GM12878 (cell line): ENCODE results near the gene VSTM4. TPM values are rescaled to one million over a fixed set of nuclear protein-coding genes. Genes with fewer than 3 reads are reported as not detected.

Experiments used
- ATAC-seq: fragments of 200-7000 bp; cut with Tn5 transposase; 3 replicates; pipeline ENCODE4 v1.9.1; 2020; ENCODE audit warnings: mild to moderate bottlenecking, moderate library complexity
- BruUV-seq: library from RNA; stranded (reverse); fragments of 400-500 nt; replicated peaks from 2 replicates; lab custom pipeline; 2021; lab: Mats Ljungman, UMichigan
- CTCF ChIA-PET: fragments of 300-600 bp; sonication (Branson Sonifier 250); formaldehyde crosslinking; extraction: SDS; loops from one replicate; lab custom pipeline; 2021; ENCODE audit warnings: inconsistent platforms; lab: Yijun Ruan, JAX
- POLR2A ChIA-PET: fragments of 350-600 bp; formaldehyde crosslinking; extraction: SDS; loops from one replicate; lab custom pipeline; 2021; ENCODE audit warnings: inconsistent platforms; lab: Charles Lee
- RAD21 ChIA-PET: fragments of 300-600 bp; sonication (Branson Sonifier 250); formaldehyde crosslinking; loops from one replicate; lab custom pipeline; 2023; ENCODE audit warnings: antibody characterized with exemption; ENCODE audit not compliant: unreplicated experiment; lab: Charles Lee
- SMC1A ChIA-PET: fragments of 300-600 bp; sonication (Branson Sonifier 250); formaldehyde crosslinking; loops from one replicate; lab custom pipeline; 2023; ENCODE audit not compliant: unreplicated experiment, uncharacterized antibody; lab: Charles Lee
- DNase-seq: peaks from one replicate; pipeline ENCODE4 v3.0.0-alpha.2; 2011; ENCODE audit warnings: low read depth, low spot score
- FAIRE-seq: peaks from 3 replicates; lab custom pipeline; 2011; peaks lifted over from hg19 to GRCh38; lab: Jason Lieb, UNC
- H2AFZ ChIP-seq: 2 replicates; pipeline ENCODE4 v1.6.0; 2011; ENCODE audit warnings: low read depth, low read length, control low read depth; ENCODE audit not compliant: control insufficient read depth
- H3K27ac ChIP-seq: 2 replicates; pipeline ENCODE4 v1.5.1; 2011; ENCODE audit warnings: control low read depth; ENCODE audit not compliant: control insufficient read depth, insufficient read depth
- H3K27me3 ChIP-seq, 2 experiments: replicated peaks in 1 of 2; 2 replicates each; pipeline versions ENCODE4 v1.6.0 to v1.6.1; 2011; ENCODE audit warnings: low read length in 1 of 2; ENCODE audit not compliant: control insufficient read depth in 2 of 2, insufficient read depth in 2 of 2
- H3K36me3 ChIP-seq, 2 experiments: 2 replicates each; pipeline ENCODE4 v1.5.1; 2011; ENCODE audit warnings: low read length in 1 of 2; ENCODE audit not compliant: control insufficient read depth in 2 of 2, insufficient read depth in 2 of 2
- H3K4me1 ChIP-seq: 2 replicates; pipeline ENCODE4 v1.6.1; 2011; ENCODE audit warnings: mild to moderate bottlenecking, low read length, moderate library complexity, mixed read lengths; ENCODE audit not compliant: control insufficient read depth, insufficient read depth
- H3K4me2 ChIP-seq: 2 replicates; pipeline ENCODE4 v1.6.0; 2011; ENCODE audit warnings: control low read depth; ENCODE audit not compliant: control insufficient read depth, insufficient read depth
- H3K4me3 ChIP-seq: fragments of 200-600 bp; sonication (generic); 2 replicates; pipeline ENCODE4 v1.5.1; 2016
- H3K79me2 ChIP-seq: 2 replicates; pipeline ENCODE4 v1.6.0; 2011; ENCODE audit warnings: low read length; ENCODE audit not compliant: control insufficient read depth, insufficient read depth
- H3K9ac ChIP-seq: 2 replicates; pipeline ENCODE4 v1.8.0; 2011; ENCODE audit warnings: low read length, control low read depth, mixed read lengths; ENCODE audit not compliant: control insufficient read depth, insufficient read depth
- H3K9me3 ChIP-seq: replicated peaks from 3 replicates; pipeline ENCODE4 v1.5.1; 2011; ENCODE audit warnings: mild to moderate bottlenecking, low read length; ENCODE audit not compliant: control insufficient read depth, insufficient read depth
- H4K20me1 ChIP-seq: 2 replicates; pipeline ENCODE4 v1.6.0; 2011; ENCODE audit not compliant: control insufficient read depth, insufficient read depth
- BCLAF1 ChIP-seq: fragments of 450-650 bp; IDR thresholded peaks from 2 replicates; pipeline ENCODE4 v1.6.1; 2017; ENCODE audit warnings: antibody characterized with exemption, mild to moderate bottlenecking, moderate library complexity
- CHD1 ChIP-seq: IDR thresholded peaks from 2 replicates; pipeline ENCODE4 v1.6.1; 2012; ENCODE audit warnings: low read depth, low read length, improper control_type of control experiment
- CHD2 ChIP-seq: IDR thresholded peaks from 2 replicates; pipeline ENCODE4 v1.6.1; 2011; ENCODE audit warnings: low read depth, low read length, improper control_type of control experiment, borderline replicate concordance
- HCFC1 ChIP-seq: fragments of 150-350 bp; IDR thresholded peaks from 2 replicates; pipeline ENCODE4 v1.6.1; 2014; ENCODE audit warnings: low read length
- HSF1 ChIP-seq: fragments of 150-350 bp; IDR thresholded peaks from 2 replicates; pipeline ENCODE4 v1.6.1; 2014; ENCODE audit warnings: mild to moderate bottlenecking, low read depth, low read length
- PML ChIP-seq: IDR thresholded peaks from 2 replicates; pipeline ENCODE4 v1.6.1; 2012; ENCODE audit warnings: low read length, inconsistent platforms
- WGBS: methylation state at CpG from one replicate; pipeline ENCODE4 v1.1.6; 2016; ENCODE audit warnings: low lambda C conversion rate; ENCODE audit not compliant: insufficient replicate concordance, insufficient coverage; ENCODE audit errors: missing lambda C conversion rate; 5-methylcytosine and 5-hydroxymethylcytosine counted together
- in situ Hi-C: fragments of 300-500 bp; cut with MboI; formaldehyde crosslinking; loops from 9 replicates; pipeline ENCODE4 v1.14.3; 2018; ENCODE audit warnings: mixed read lengths
- intact Hi-C: fragments of 100-400 bp; cut with micrococcal nuclease; formaldehyde crosslinking; loops from one replicate; pipeline ENCODE4 v1.14.2; 2022; ENCODE audit not compliant: unreplicated experiment
- polyA plus RNA-seq, 11 experiments: library from polyadenylated mRNA; depleted of rRNA in 4 of 11; unstranded in 6 of 11; stranded (reverse) in 5 of 11; fragments of >200 nt; fragmentation: Nextera tagmentation in 4 of 11; fragmentation: Illumina TruSeq in 1 of 11; extraction: Ambion mirVana in 4 of 11; extraction: Trizol in 1 of 11; gene quantifications; 1 replicate in 1 of 11; 2 replicates in 10 of 11; pipeline versions ENCODE4 v1.2.1 to v1.2.3, GENCODE V29; 2011 to 2016; ENCODE audit warnings: inconsistent platforms in 2 of 11, missing spikeins in 2 of 11, low read depth in 1 of 11
- total RNA-seq, 4 experiments: library from RNA; depleted of rRNA in 3 of 4; stranded (reverse); fragments of >200 nt in 3 of 4; fragmentation: Illumina TruSeq in 1 of 4; extraction: Trizol in 1 of 4; gene quantifications; 2 replicates each; pipeline versions ENCODE4 v1.2.1 to v1.2.3, GENCODE V29; 2013 to 2021

Gene VSTM4
- total and polyA plus RNA-seq, 10 of the 15 experiments (the other 5 are each of a cell fraction or from before 2014, with no cell fraction given): 0.01 to 0.14 (median 0.02) TPM; not detected in 7

DNA sequence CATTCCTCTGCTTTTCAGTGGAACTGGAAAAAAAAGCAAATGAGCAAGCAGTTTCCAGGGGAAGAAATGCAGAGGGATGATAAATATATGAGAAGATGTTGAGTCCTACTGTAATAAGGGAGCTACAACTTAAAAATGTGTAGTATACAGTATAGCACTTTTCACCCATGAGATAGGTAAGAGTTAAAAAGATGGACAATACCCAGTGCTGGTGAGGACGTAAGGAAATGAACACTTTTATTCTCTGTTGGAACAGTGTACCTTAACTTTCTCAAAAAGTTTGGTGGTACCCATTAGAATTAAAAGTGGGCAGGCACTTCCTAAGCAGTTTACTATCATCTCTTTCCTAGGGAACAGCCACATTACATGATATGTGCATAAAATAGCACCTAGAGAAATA is 21.2 kb upstream of the VSTM4 start:
- in situ Hi-C loops: no loop called here
- RAD21 ChIA-PET: no interaction called here
- intact Hi-C loops: no loop called here
- CTCF ChIA-PET: no interaction called here
- Histone ChIP-seq H3K36me3 (no peaks in the 10 kb centered on the region), H3K79me2 (no peaks in the 10 kb centered on the region), H2AFZ (no peak overlapping the region), H3K9ac (no peak overlapping the region), H3K4me1 (no peaks in the 10 kb centered on the region), H4K20me1 (no peaks in the 10 kb centered on the region), H3K9me3 (no peaks in the 10 kb centered on the region), H3K4me2 (no peak overlapping the region), H3K27ac (no peak overlapping the region), H3K4me3 (no peak overlapping the region), H3K27me3 (no peaks in the 10 kb centered on the region)
- no TSS peak for BruUV-seq
- TF ChIP-seq PML (no peak), BCLAF1 (no peak), CHD1 (no peak), CHD2 (no peak), HSF1 (no peak), HCFC1 (no peak)
- SMC1A ChIA-PET: no interaction called here
- no peak for DNase-seq
- POLR2A ChIA-PET: no interaction called here
- no peak for FAIRE-seq
- WGBS: 24% methylated on average over 1 of the region's 1 CpG
- no peak for ATAC-seq
